GM10266 (cell line): ENCODE results near the gene NPTX2.

Experiments used
- DNase-seq: peaks from one replicate; pipeline ENCODE4 v3.0.0; 2012; ENCODE audit errors: extremely low spot score
- CTCF ChIP-seq: IDR thresholded peaks from 2 replicates; pipeline ENCODE4 v1.5.1; 2012; ENCODE audit warnings: mild to moderate bottlenecking, low read depth; ENCODE audit not compliant: control insufficient read depth, insufficient read depth; ENCODE audit errors: missing control alignments

The NPTX2 gene

GRCh38 chr7:98599886-98600285 lies 17.2 kb upstream of the NPTX2 start:
- TF ChIP-seq CTCF = no peak
- DNase-seq = no peak

- DNase-seq = no peak
- no peak for TF ChIP-seq CTCF
Measured at GRCh38 chr7:98602755-98603398, 14.2 kb upstream of the NPTX2 start.

- DNase-seq = no peak
Measured at GRCh38 chr7:98603399-98603788, 13.7 kb upstream of the NPTX2 start.

GRCh38 chr7:98613601-98614425 lies 3.3 kb upstream of the NPTX2 start:
- DNase-seq = no peak

More at GRCh38 chr7:98603399-98603788, 13.7 kb upstream of the NPTX2 start:
- no peak for TF ChIP-seq CTCF

GRCh38 chr7:98616381-98617050 lies 569 bp upstream of the NPTX2 start:
- no peak for DNase-seq
- no peak for TF ChIP-seq CTCF

More at GRCh38 chr7:98613601-98614425, 3.3 kb upstream of the NPTX2 start:
- no peak for TF ChIP-seq CTCF

- DNase-seq = no peak
- no peak for TF ChIP-seq CTCF
Measured at GRCh38 chr7:98617960-98618418, 904 bp downstream of the NPTX2 start.
